Mucosa of stomach (tissue), 1 donor: ENCODE measurements around the gene ESRRA.

Experiments used
- H3K27me3 ChIP-seq: one replicate; pipeline ENCODE4 v1.7.0; 2013; ENCODE audit warnings: mild to moderate bottlenecking, low read length; ENCODE audit not compliant: control insufficient read depth, insufficient read depth
- H3K36me3 ChIP-seq: one replicate; pipeline ENCODE4 v1.7.0; 2013; ENCODE audit warnings: low read length; ENCODE audit not compliant: control insufficient read depth, insufficient read depth
- H3K4me1 ChIP-seq: one replicate; pipeline ENCODE4 v1.7.0; 2013; ENCODE audit warnings: mild to moderate bottlenecking, low read length; ENCODE audit not compliant: control insufficient read depth, insufficient read depth
- H3K4me3 ChIP-seq: one replicate; pipeline ENCODE4 v1.7.0; 2013; ENCODE audit warnings: low read length
- H3K9ac ChIP-seq: one replicate; pipeline ENCODE4 v1.7.0; 2013; ENCODE audit warnings: mild to moderate bottlenecking, low read length, moderate library complexity
- H3K9me3 ChIP-seq: one replicate; pipeline ENCODE4 v1.7.0; 2013; ENCODE audit warnings: mild to moderate bottlenecking, low read length, moderate library complexity; ENCODE audit not compliant: control insufficient read depth
- donor health status: Pancreatic carcinoma.

Gene ESRRA

DNA sequence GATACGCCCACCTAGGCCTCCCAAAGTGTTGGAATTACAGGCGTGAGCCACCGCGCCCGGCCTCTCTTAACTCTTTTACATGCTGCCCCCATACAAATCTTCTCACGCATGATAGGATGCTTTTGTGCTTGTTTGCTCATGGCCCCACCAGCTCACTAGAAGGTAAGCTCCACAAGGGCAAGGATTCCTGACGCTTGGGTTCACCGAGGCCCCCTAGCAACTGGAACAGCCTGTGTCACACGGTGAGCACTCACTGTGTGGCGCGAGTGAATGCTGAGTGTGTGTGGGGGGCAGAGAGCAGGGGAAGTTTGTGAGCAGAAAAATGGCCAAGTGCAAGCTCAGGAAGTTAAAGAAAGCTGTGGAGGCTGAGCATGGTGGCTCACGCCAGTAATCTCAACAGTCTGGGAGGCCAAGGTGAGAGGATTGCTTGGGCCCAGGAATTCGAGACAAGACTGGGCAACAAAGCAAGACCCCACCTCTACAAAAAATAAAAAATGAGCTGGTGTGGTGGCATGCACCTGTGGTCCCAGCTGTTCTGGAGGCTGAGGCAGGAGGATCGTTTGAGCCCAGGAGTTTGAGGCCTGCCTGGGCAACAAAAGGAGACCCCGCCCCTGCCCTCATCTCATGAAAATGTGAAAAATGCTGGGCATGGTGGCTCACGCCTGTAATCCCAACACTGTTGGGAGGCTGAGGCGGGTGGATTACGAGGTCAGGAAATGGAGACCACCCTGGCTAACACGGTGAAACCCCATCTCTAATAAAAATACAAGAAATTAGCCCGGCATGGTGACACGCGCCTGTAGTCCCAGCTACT lies 23.2 kb upstream of the ESRRA start:
- Histone ChIP-seq H3K4me1 (peaks cover 35% of the 10 kb centered on the region), H3K9ac (no peak overlapping the region), H3K36me3 (peaks cover 5% of the 10 kb centered on the region), H3K4me3 (no peak overlapping the region), H3K27me3 (no peaks in the 10 kb centered on the region), H3K9me3 (no peaks in the 10 kb centered on the region)

DNA sequence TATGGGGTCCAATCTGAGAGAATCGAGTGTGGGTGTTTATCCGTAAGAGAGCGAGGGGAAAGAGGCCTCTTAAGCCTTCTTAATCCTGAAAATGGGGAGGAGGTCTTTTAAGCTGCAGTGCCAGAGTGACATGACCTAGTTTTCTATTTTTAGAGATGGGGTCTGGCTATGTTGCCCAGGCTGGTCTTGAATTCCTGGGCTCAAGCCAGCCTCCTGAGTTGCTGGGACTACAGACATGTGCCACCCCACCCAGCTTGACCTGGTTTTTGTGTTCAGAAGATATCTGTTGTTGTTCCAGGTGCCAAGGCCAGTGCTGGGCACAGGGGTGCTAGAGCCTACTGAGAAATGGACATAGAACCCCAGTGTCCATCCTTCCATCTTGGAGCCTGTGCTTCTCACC lies 22.2 kb upstream of the ESRRA start:
- Histone ChIP-seq H3K9me3 (no peaks in the 10 kb centered on the region), H3K4me1 (peaks cover 31% of the 10 kb centered on the region), H3K4me3 (no peak overlapping the region), H3K9ac (peak overlapping the region; percentile 95), H3K36me3 (no peaks in the 10 kb centered on the region), H3K27me3 (no peaks in the 10 kb centered on the region)

DNA sequence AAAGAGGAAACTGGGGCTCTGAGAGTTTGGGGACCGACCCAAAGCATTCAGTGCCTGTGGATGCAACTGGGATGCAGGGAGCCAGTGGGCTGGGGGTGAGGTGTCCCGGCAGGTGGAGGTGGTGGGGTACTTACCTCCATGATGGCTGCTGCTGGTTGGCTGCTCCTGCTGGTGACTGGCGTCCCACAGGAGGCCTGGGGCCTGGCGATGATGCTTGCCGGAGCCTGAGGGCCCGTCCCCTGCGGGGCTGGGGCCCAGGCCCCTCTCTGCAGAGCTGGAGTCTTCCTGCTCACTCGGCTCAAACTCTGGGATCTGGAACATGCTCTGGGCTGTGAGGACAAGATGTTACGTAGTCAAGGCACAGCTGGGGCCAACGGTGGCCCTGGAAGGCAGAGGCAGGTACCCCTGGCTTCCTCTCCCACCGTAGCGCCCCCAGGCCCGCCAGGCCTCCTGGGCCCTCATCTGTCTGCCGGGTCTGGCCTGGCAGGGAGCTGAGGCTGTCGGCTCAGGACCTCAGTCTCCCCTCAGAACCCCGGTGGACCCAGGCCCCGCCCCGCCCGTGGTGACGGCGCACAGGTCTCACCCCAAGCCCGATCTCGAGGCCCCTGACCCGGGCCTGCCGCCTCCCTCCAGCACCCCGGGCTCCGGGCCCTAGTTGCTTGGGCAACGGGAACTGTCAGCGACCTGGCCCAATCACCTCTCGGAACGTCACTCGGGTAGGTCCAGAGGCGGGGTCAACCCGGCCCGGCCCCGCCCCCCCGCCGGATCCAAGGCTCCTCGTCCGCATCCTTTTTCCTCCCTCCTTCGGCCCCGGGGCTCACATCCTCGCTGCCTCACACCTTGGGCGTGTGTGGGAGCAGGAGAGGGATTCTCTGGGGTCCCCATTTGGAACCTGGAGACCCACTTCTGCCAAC lies 21.0 kb upstream of the ESRRA start, which contains the start of gene BAD:
BAD (minus strand) TSS at position 618 of the 914 bp plus-strand sequence; CDS start at position 321, 297 bp downstream.
- Histone ChIP-seq H3K4me1 (peaks cover 31% of the 10 kb centered on the region), H3K9me3 (no peaks in the 10 kb centered on the region), H3K36me3 (no peaks in the 10 kb centered on the region), H3K9ac (peak within 1 kb of the TSS; percentile 95), H3K27me3 (no peaks in the 10 kb centered on the region), H3K4me3 (peak within 1 kb of the TSS; percentile 82)

GRCh38 chr11:64284962-64285884 lies 20.1 kb upstream of the ESRRA start, which contains the start of gene GPR137:
TSS of gene GPR137 (plus strand) at chr11:64285848. CDS start at chr11:64286525, 677 bp downstream.
- Histone ChIP-seq H3K9ac (peak within 1 kb of the TSS; percentile 95), H3K4me3 (peak within 1 kb of the TSS; percentile 80), H3K27me3 (peaks cover 3% of the 10 kb centered on the region), H3K9me3 (no peaks in the 10 kb centered on the region), H3K36me3 (no peaks in the 10 kb centered on the region), H3K4me1 (peaks cover 31% of the 10 kb centered on the region)

DNA sequence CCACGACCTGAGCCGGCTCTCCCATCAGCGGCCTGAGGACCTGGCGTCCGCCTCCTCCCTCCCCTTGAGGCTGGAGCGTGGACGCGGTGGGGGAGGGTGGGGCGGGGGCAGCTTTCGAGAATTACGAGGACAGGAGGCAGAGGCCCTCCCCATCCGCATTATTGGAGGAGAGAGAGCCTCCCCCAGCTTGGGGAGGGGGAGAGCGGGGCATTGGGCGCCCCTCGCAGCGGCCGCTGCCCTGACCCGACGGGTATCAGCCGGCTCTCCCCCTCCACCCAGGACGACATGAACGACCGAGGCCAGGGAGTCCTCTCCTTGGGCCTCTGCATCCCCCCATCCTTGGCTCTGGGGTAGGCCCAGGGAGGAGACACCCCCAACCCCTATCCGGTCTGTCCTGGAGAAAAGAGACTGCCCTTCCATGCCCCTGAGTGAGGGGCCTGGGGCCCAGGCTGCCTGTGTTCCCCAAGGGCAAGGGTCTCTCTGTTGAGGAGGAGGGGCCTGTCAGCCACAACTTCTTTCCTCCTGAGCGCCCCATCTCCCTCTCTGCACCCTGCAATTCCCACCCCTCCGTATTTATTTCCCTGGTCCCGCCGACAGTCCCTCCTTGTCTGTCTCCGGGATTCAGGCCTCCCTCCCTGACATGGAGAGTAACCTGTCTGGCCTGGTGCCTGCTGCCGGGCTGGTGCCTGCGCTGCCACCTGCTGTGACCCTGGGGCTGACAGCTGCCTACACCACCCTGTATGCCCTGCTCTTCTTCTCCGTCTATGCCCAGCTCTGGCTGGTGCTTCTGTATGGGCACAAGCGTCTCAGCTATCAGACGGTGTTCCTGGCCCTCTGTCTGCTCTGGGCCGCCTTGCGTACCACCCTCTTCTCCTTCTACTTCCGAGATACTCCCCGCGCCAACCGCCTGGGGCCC lies 19.2 kb upstream of the ESRRA start:
- peak overlapping the region; percentile 50 for H3K4me3 ChIP-seq

DNA sequence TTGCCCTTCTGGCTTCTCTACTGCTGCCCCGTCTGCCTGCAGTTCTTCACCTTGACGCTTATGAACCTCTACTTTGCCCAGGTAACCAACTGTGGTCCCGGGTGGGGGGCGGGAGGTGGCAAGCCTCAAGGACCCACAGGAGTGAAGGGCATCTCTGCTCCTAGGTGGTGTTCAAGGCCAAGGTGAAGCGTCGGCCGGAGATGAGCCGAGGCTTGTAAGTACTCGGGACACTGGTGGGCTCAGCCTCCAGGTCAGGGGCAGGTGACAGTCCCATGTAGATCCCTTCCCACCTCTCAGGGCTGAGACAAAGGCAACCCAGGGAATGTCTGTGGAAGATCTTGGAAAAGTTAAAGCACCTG lies 18.5 kb upstream of the ESRRA start:
- Histone ChIP-seq H3K4me1 (peaks cover 37% of the 10 kb centered on the region), H3K4me3 (no peak overlapping the region), H3K9ac (peak overlapping the region; percentile 95), H3K27me3 (peaks cover 19% of the 10 kb centered on the region), H3K36me3 (no peaks in the 10 kb centered on the region), H3K9me3 (no peaks in the 10 kb centered on the region)

More for the DNA sequence above, 19.2 kb upstream of the ESRRA start:
- Histone ChIP-seq H3K9ac (peak overlapping the region; percentile 95), H3K27me3 (peaks cover 12% of the 10 kb centered on the region), H3K4me1 (peaks cover 34% of the 10 kb centered on the region), H3K36me3 (no peaks in the 10 kb centered on the region), H3K9me3 (no peaks in the 10 kb centered on the region)

GRCh38 chr11:64287676-64288352 lies 17.5 kb upstream of the ESRRA start:
- no peaks in the 10 kb centered on the region for H3K9me3 ChIP-seq
- H3K36me3 ChIP-seq: no peaks in the 10 kb centered on the region
- no peak overlapping the region for H3K4me3 ChIP-seq
- H3K9ac ChIP-seq: no peak overlapping the region
- H3K27me3 ChIP-seq: peaks cover 29% of the 10 kb centered on the region
- peaks cover 40% of the 10 kb centered on the region for H3K4me1 ChIP-seq

DNA sequence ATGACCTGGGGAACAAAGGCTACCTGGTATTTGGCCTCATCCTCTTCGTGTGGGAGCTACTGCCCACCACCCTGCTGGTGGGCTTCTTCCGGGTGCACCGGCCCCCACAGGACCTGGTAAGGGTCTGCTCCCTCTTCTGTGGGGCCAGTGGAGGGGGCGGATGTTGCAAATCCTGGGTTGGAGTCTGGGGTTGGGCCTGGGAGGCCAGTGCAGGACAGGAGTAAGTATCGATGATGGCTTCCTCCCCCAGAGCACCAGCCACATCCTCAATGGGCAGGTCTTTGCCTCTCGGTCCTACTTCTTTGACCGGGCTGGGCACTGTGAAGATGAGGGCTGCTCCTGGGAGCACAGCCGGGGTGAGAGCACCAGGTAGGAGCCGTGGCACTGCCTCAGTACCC lies 17.0 kb upstream of the ESRRA start:
- no peak overlapping the region for H3K9ac ChIP-seq
- H3K9me3 ChIP-seq: no peaks in the 10 kb centered on the region
- peaks cover 34% of the 10 kb centered on the region for H3K4me1 ChIP-seq
- H3K36me3 ChIP-seq: no peaks in the 10 kb centered on the region
- H3K27me3 ChIP-seq: peaks cover 34% of the 10 kb centered on the region
- H3K4me3 ChIP-seq: no peak overlapping the region

DNA sequence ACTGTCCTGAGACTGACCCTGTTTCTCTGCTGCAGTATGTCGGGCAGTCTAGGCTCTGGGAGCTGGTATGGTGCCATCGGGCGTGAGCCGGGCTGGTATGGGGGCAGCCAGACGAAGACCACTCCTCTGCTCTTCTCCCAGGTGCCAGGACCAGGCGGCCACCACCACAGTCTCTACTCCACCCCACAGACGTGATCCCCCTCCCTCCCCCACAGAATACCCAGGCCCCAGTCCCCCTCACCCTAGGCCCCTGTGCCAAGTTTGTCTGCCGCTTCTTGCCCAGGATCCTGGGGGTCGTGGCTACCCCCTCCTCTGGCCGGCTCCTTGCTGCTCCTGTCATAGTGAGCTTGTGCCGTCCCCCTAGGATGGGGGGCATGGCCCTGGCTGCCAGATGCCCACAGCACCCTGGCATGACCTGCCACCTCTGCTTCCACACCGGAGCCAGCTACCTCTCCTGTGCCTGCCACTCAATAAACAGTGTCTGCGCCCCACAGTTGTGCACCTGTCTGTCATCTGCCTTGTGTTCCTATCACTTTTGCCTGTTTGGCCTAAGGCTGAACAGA lies 16.2 kb upstream of the ESRRA start:
- H3K4me3 ChIP-seq: no peak overlapping the region
- peaks cover 27% of the 10 kb centered on the region for H3K4me1 ChIP-seq
- no peaks in the 10 kb centered on the region for H3K36me3 ChIP-seq
- peaks cover 41% of the 10 kb centered on the region for H3K27me3 ChIP-seq
- no peaks in the 10 kb centered on the region for H3K9me3 ChIP-seq
- H3K9ac ChIP-seq: no peak overlapping the region
